ENCODE measurements around the gene ARHGAP26. TPM values are rescaled to one million over a fixed set of nuclear protein-coding genes. Genes with fewer than 3 reads are reported as not detected.

Gene ARHGAP26
- total RNA-seq, 1 experiment from 2014 or later, result 34.5 TPM

- H3K9ac ChIP-seq (ENCODE audit: low read length), result no peak overlapping the region
- RAD21 ChIA-PET (ENCODE audit: low non-redundant PET in 1 of 2, low total read pairs in 2 of 2, uncharacterized antibody in 2 of 2, unreplicated experiment in 2 of 2), result no interaction called here
- H3K79me2 ChIP-seq (ENCODE audit: insufficient read depth, low read length), result no peaks in the 10 kb centered on the region
- no TSS peak for BruUV-seq (replicated peaks)
- H3K27ac ChIP-seq (ENCODE audit: low read depth, low read length), result no peak overlapping the region
- no peak overlapping the region for H2AFZ ChIP-seq (ENCODE audit: low read depth, low read length, poor library complexity, severe bottlenecking)
- CTCF ChIA-PET, result no interaction called here
- ATAC-seq (no peak), DNase-seq (ENCODE audit: low read depth, low spot score) (no peak)
- no peaks in the 10 kb centered on the region for H3K9me2 ChIP-seq (ENCODE audit: insufficient read depth)
- TF ChIP-seq EZH2 (IDR thresholded peaks at IDR 0.05) (no peak), EGR1 (IDR thresholded peaks at IDR 0.05; ENCODE audit: low read depth) (no peak), EZH2phosphoT487 (IDR thresholded peaks at IDR 0.05; ENCODE audit: borderline replicate concordance) (no peak), CTCF (IDR thresholded peaks at IDR 0.05 in 2 of 3, conservative IDR thresholded peaks at IDR 0.05 in 1 of 3; ENCODE audit: borderline replicate concordance in 1 of 3, insufficient read depth in 1 of 3, low read depth in 2 of 3, low read length in 2 of 3) (no peak), SIN3A (IDR thresholded peaks at IDR 0.05; ENCODE audit: low read depth) (no peak), REST (IDR thresholded peaks at IDR 0.05; ENCODE audit: low read depth) (no peak), SP1 (IDR thresholded peaks at IDR 0.05; ENCODE audit: low read depth) (no peak), TCF7L2 (IDR thresholded peaks at IDR 0.05; ENCODE audit: borderline replicate concordance, extremely low read depth, insufficient read depth, insufficient read length) (no peak)
- TF ChIP-seq, protein P1, sequence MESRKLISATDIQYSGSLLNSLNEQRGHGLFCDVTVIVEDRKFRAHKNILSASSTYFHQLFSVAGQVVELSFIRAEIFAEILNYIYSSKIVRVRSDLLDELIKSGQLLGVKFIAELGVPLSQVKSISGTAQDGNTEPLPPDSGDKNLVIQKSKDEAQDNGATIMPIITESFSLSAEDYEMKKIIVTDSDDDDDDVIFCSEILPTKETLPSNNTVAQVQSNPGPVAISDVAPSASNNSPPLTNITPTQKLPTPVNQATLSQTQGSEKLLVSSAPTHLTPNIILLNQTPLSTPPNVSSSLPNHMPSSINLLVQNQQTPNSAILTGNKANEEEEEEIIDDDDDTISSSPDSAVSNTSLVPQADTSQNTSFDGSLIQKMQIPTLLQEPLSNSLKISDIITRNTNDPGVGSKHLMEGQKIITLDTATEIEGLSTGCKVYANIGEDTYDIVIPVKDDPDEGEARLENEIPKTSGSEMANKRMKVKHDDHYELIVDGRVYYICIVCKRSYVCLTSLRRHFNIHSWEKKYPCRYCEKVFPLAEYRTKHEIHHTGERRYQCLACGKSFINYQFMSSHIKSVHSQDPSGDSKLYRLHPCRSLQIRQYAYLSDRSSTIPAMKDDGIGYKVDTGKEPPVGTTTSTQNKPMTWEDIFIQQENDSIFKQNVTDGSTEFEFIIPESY (IDR thresholded peaks at IDR 0.05; ENCODE audit: extremely low read depth, insufficient replicate concordance, low read length), result no peak
- H3K27me3 ChIP-seq (ENCODE audit: insufficient read depth, low read length), result no peaks in the 10 kb centered on the region
- H3K4me2 ChIP-seq (ENCODE audit: low read length), result no peak overlapping the region
- no peak overlapping the region for H3K4me3 ChIP-seq (replicated peaks in 1 of 2; ENCODE audit: low read depth in 1 of 2, low read length in 2 of 2)
- H3K4me1 ChIP-seq (ENCODE audit: control insufficient read depth in 1 of 2, insufficient read depth in 2 of 2, low read length in 2 of 2), result no peaks in the 10 kb centered on the region
- no peaks in the 10 kb centered on the region for H3K9me3 ChIP-seq (ENCODE audit: control insufficient read depth in 1 of 2, insufficient read depth in 1 of 2, low read depth in 1 of 2, low read length in 2 of 2)
- POLR2A ChIA-PET, result no interaction called here
- no peaks in the 10 kb centered on the region for H3K36me3 ChIP-seq (ENCODE audit: control insufficient read depth in 1 of 2, insufficient read depth in 2 of 2, low read length in 2 of 2)
- no peaks in the 10 kb centered on the region for H4K20me1 ChIP-seq (ENCODE audit: insufficient read depth)
- intact Hi-C loops (cut with micrococcal nuclease), result no loop called here
Observed at GRCh38 chr5:143194206-143194605, 424.0 kb downstream of the ARHGAP26 start.
